GM19193 (cell line): Measurements from ENCODE around the gene RPP25L.

ENCODE experiments used
- POLR2A ChIP-seq: IDR thresholded peaks from 4 replicates; pipeline ENCODE4 v1.6.1; 2011; ENCODE audit not compliant: insufficient read depth, insufficient read length; ENCODE audit errors: extremely low read depth

RPP25L gene

GRCh38 chr9:34585946-34586669, 25.8 kb downstream of the RPP25L start:
- no peak for TF ChIP-seq POLR2A

DNA sequence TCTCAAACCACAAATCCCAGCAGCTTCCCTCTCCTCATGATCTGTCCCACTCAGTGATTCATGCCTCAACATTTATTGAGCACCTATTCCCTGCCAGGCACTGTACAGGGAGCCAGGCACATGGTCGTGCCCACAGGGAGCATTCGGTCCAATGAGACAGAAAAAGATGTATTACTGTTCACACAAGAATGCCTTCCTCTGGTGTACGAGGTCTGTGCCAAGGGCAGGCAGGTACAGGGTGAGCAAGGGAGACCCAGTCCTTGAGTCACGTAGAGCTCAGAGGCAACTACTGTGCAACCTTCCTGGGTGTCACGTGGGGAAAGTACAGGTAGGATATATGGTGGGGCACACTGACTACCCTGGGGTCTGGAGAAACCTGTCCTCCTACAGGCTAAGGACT, 26.9 kb downstream of the RPP25L start:
- TF ChIP-seq POLR2A = no peak

- TF ChIP-seq POLR2A = no peak
These were observed 29.1 kb downstream of the RPP25L start for GRCh38 chr9:34582787-34583186.

DNA sequence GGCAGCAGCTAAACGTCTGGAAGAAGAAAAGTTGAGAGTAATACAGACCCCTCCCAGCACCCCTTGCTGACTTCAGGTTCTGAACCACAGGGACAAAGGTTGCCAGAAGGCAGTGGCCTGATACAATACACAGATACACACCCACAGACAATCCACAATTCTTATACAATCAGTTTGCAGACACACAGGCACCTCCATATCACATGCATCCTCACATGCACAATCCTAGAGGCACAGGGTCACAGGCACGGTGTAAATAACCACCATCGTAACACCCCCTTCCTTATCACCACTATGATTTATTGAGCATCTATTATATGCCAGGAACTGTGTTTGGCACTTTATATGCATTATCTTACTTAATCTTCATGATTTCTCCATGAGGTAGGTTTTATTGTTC, 30.6 kb downstream of the RPP25L start:
- TF ChIP-seq POLR2A = no peak

GRCh38 chr9:34580358-34580757, 31.5 kb downstream of the RPP25L start:
- TF ChIP-seq POLR2A = no peak

- TF ChIP-seq POLR2A = no peak
These were observed 32.1 kb downstream of the RPP25L start for GRCh38 chr9:34579808-34580163.

DNA sequence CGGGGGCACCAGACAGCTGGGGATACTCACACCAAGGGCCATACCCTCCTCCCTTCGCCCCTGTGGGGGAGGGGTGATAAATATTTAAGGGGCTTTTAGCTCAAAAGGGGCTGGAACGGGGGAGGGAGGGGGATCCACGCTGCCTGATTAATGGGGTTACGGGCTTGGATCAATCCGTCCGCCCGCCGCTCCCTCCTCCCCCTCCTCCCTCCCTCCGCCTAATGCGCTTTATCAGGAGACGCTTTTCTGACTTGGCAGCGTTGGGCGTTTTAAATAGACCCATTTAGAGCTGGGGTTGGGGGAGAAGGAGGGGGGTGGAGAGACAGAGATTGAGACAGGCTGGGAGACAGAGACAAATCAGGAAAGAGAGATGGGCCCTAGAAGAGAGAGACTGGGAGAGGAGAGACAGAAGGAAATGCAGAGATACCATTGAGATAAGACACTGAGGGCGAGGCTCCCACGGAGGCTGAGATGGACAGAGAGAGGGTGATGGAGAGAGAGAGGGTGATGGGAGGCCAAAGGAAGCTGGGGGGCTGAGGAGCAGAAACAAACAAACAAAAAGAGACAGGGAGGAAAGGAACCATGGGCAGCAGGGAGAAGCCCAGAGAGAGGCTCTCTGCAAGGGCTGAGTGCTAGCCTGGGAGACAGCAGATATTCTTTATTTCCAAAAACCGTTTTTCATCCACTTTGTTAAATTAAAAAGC, 32.6 kb downstream of the RPP25L start:
- no peak for TF ChIP-seq POLR2A

DNA sequence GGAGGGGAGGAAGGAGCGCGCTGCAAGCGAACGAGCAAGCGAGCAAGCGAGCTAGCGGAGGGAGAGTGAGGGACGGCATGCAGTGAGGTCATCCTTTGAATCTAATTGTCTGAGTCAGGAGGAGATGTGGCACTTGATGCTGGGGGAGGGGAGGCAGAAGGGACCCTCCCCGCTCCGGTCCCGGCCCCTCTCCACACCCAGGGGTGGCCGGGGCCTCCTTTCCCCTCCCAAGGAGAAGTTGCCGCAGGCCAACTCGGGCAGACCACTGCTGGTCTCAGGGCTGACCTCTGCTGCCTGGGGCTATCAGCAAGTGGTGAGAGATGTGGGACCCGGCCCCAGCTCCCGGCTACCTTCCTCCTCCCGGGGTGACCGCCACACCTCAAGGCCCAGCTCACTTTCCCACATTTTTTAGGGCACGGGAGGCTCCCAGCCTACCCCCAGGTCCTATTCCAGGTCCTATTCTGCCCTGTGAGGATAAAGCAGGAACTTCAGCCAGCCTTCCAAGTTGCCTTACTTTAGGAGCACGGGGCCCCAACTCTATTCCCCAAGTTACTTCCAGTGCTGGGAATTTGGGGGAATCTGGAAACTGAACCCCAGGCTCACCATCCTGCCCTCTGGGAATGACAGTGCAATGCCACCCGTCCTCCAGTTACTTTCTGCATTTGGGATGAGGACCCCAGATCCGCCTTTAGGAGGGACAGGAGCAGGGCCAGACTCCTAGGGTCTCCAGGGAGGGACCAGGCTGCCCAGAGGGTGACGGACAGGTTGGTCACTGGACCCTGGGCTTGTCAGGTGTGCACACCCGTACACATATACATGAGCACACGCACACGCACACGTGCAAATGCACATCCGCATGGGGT, 33.4 kb downstream of the RPP25L start:
- TF ChIP-seq POLR2A = no peak

- TF ChIP-seq POLR2A = no peak
These were observed 34.3 kb downstream of the RPP25L start for GRCh38 chr9:34577400-34578240.

DNA sequence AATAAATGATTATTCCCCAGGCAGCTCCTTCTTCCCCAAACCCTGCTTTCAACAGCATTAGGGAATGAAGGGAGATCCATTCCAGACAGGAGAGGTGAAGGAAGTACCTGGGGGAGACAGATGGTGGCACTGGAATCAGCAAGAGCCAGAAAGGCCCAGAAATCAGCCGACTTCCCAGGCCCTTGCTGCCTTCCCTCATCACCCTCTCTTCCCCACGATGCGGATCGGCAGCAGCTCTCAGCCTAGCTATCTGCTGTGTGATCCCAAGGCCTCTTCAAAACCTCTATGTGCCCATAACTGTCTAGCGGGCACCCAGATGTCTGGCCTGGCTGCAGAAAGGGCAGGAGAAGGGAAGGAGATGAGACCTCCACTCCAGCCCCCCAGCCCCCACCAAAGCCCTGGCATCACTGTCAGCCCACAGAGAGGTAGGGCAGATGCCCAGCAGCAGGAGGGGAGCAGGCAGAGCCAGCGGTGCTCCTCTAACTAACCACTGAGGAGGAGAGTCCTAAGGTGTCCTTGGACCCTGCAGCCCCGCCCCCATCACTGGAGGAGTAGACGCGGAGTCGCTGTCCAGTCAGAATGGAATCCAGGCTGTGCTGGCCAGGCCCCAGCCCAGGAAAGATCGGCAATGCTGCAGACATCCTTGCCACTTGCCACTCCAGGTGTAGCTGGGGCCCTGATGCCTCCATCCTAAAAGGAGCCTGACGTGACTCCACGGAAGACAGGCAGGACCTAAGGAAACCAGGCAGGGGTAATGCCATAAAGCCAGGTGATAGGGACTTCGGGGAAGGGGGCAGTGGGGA, 35.1 kb downstream of the RPP25L start:
- TF ChIP-seq POLR2A = no peak

- TF ChIP-seq POLR2A = no peak
These were observed 35.9 kb downstream of the RPP25L start for GRCh38 chr9:34575862-34576596.

GRCh38 chr9:34575241-34575640, 36.7 kb downstream of the RPP25L start:
- TF ChIP-seq POLR2A = no peak

DNA sequence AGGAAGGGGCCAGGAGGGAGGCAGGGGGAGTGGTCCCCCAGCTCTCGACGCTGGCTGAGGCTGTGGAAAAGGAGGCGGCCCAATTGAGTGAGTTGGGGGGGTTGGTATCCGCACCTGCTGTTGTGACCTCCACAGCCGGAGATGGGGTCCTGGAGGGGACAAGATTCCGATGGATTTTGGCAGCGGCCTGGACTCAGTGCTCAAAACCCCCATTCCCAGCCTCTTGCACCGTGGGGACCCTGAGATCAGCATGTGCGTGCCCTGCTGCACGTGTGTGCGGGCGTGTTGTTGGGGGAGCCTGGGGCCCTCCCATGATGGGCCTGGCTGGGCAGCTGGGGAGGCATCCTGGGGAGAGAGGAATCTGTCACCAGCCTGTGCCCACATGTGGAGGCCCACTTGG, 37.3 kb downstream of the RPP25L start:
- no peak for TF ChIP-seq POLR2A
